ENCODE measurements around the gene FSIP1.

The FSIP1 gene

DNA sequence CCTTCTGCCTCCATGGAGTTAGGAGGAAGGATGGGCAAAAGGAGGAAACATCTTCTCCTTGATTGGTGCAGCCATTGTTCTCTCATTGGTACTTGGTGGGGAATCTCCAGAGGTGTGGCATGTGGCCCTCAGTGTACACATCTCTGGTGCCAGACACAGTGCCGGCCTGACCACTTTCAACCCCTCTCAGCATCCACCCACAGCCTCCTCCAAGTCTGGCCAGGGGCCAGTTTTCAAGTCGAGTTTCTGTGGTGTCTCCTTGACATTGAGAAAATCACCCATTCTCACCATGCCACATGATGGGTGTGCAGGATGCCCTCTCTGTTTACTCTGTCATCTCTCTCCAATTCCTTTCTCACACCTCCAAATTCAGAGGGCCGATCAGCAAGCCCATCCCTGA, 12.8 kb upstream of the FSIP1 start:
- TF ChIP-seq SIN3A (IDR thresholded peaks at IDR 0.05; ENCODE audit: borderline replicate concordance, insufficient read depth, low read length) (no peak), POLR2AphosphoS5 (IDR thresholded peaks at IDR 0.05; ENCODE audit: low read depth, low read length) (no peak), TAF1 (IDR thresholded peaks at IDR 0.05; ENCODE audit: borderline replicate concordance, insufficient read depth, low read length) (no peak), FOXP2 (optimal IDR thresholded peaks at IDR 0.05; ENCODE audit: borderline replicate concordance, extremely low read depth, extremely low read length, insufficient read depth) (no peak)
- TF ChIP-seq, protein P1, sequence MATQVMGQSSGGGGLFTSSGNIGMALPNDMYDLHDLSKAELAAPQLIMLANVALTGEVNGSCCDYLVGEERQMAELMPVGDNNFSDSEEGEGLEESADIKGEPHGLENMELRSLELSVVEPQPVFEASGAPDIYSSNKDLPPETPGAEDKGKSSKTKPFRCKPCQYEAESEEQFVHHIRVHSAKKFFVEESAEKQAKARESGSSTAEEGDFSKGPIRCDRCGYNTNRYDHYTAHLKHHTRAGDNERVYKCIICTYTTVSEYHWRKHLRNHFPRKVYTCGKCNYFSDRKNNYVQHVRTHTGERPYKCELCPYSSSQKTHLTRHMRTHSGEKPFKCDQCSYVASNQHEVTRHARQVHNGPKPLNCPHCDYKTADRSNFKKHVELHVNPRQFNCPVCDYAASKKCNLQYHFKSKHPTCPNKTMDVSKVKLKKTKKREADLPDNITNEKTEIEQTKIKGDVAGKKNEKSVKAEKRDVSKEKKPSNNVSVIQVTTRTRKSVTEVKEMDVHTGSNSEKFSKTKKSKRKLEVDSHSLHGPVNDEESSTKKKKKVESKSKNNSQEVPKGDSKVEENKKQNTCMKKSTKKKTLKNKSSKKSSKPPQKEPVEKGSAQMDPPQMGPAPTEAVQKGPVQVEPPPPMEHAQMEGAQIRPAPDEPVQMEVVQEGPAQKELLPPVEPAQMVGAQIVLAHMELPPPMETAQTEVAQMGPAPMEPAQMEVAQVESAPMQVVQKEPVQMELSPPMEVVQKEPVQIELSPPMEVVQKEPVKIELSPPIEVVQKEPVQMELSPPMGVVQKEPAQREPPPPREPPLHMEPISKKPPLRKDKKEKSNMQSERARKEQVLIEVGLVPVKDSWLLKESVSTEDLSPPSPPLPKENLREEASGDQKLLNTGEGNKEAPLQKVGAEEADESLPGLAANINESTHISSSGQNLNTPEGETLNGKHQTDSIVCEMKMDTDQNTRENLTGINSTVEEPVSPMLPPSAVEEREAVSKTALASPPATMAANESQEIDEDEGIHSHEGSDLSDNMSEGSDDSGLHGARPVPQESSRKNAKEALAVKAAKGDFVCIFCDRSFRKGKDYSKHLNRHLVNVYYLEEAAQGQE (IDR thresholded peaks at IDR 0.05; ENCODE audit: insufficient read depth in 1 of 2, low read depth in 2 of 2, low read length in 2 of 2) = no peak

GRCh38 chr15:39794954-39795353, 12.3 kb upstream of the FSIP1 start:
- TF ChIP-seq POLR2AphosphoS5 (IDR thresholded peaks at IDR 0.05; ENCODE audit: low read depth, low read length) (no peak), TAF1 (IDR thresholded peaks at IDR 0.05; ENCODE audit: borderline replicate concordance, insufficient read depth, low read length) (no peak), FOXP2 (optimal IDR thresholded peaks at IDR 0.05; ENCODE audit: borderline replicate concordance, extremely low read depth, extremely low read length, insufficient read depth) (no peak), SIN3A (IDR thresholded peaks at IDR 0.05; ENCODE audit: borderline replicate concordance, insufficient read depth, low read length) (no peak)
- TF ChIP-seq, protein P1 (IDR thresholded peaks at IDR 0.05; ENCODE audit: insufficient read depth in 1 of 2, low read depth in 2 of 2, low read length in 2 of 2) = no peak

DNA sequence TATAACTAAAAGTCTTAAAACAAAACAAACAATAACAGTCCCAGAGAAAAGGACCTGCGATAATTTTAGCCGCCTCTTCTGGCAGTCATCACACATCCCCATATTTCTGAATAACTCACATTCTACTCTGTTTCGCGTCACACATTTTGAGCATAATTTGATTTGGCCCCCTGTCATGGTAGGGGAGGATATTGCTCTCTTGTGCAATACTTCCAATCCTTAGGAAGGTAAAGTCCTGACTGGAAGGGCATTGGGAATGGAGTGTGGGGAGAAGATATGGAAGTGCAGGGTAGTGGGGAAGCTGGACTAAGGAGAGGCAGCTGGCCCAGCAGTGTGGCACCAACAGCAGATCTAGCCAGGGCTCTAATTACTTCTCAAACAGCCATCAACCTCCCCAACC, 11.3 kb upstream of the FSIP1 start:
- TF ChIP-seq SIN3A (IDR thresholded peaks at IDR 0.05; ENCODE audit: borderline replicate concordance, insufficient read depth, low read length) = no peak
- no peak for TF ChIP-seq TAF1 (IDR thresholded peaks at IDR 0.05; ENCODE audit: borderline replicate concordance, insufficient read depth, low read length)
- TF ChIP-seq FOXP2 (optimal IDR thresholded peaks at IDR 0.05; ENCODE audit: borderline replicate concordance, extremely low read depth, extremely low read length, insufficient read depth) = no peak
- TF ChIP-seq POLR2AphosphoS5 (IDR thresholded peaks at IDR 0.05; ENCODE audit: low read depth, low read length) = no peak
- TF ChIP-seq, protein P1 (IDR thresholded peaks at IDR 0.05; ENCODE audit: insufficient read depth in 1 of 2, low read depth in 2 of 2, low read length in 2 of 2) = no peak

- no peak for TF ChIP-seq FOXP2 (optimal IDR thresholded peaks at IDR 0.05; ENCODE audit: borderline replicate concordance, extremely low read depth, extremely low read length, insufficient read depth)
- no peak for TF ChIP-seq POLR2AphosphoS5 (IDR thresholded peaks at IDR 0.05; ENCODE audit: low read depth, low read length)
- TF ChIP-seq SIN3A (IDR thresholded peaks at IDR 0.05; ENCODE audit: borderline replicate concordance, insufficient read depth, low read length) = no peak
- TF ChIP-seq TAF1 (IDR thresholded peaks at IDR 0.05; ENCODE audit: borderline replicate concordance, insufficient read depth, low read length) = no peak
- TF ChIP-seq, protein P1 (IDR thresholded peaks at IDR 0.05; ENCODE audit: insufficient read depth in 1 of 2, low read depth in 2 of 2, low read length in 2 of 2) = no peak
Measured at GRCh38 chr15:39792844-39793335, 10.2 kb upstream of the FSIP1 start.
